Measurements from ENCODE around the gene MLLT3. TPM values are rescaled to one million over a fixed set of nuclear protein-coding genes. Genes with fewer than 3 reads are reported as not detected.
"Not testable (repeated sequence)": the region's sequence is repeated elsewhere in the genome, so short reads cannot be mapped to it uniquely, and the experiment has no call there.

MLLT3 gene
- total and polyA plus RNA-seq, 2 experiments from 2014 or later, result 7.1 to 11.9 TPM

- 52 to 53% methylated on average over 4 of the region's 4 CpGs for WGBS, 2 experiments (ENCODE audit: low coverage in 1 of 2, low lambda C conversion rate in 2 of 2, missing lambda C conversion rate in 2 of 2)
- in situ Hi-C loops (cut with MboI), result no loop called here
- TF ChIP-seq EZH2phosphoT487 (IDR thresholded peaks at IDR 0.05; ENCODE audit: insufficient read depth, low read depth) (no peak), EZH2 (IDR thresholded peaks at IDR 0.05; ENCODE audit: insufficient read depth, poor library complexity, severe bottlenecking) (no peak)
Observed at GRCh38 chr9:20591223-20591622, 31.1 kb downstream of the MLLT3 start.

DNA sequence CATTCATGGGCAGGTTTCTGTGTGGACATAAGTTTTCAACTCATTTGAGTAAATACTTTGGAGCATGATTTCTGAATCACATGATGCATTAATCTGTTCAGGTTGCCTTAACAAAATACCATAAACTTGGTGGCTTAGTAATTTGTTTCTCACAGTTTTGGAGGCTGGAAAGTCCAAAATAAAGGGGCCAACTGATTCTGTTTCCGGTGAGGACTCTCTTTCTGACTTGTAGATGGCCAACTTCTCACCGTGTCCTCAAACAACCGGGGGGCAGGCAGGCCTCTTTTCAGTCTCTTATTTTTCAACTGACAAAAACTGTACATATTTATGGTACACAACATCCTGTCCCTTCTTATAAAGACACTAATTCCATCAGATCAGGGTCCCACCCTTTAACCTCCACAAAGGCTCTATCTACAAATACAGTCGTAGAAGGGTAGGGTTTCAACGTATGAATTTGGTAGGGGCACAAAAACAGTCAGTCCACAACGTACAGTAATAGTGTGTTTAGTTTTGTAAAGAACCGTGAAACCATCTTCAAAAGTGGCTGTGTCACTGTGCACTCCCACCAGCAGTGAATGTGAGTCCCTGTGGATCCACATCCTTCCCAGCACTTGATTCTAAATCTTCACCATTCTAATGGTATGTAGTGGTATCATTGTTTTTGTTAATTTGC is 37.2 kb downstream of the MLLT3 start:
- Histone ChIP-seq H3K9me3 (ENCODE audit: low read depth) (no peaks in the 10 kb centered on the region), H3F3A (ENCODE audit: insufficient read depth) (no peaks in the 10 kb centered on the region), H2AFZ (no peak overlapping the region), H3K79me2 (ENCODE audit: insufficient read depth) (peaks cover 4% of the 10 kb centered on the region; the same call in 1 of the 2 replicates), H3K4me1 (ENCODE audit: insufficient read depth) (no peaks in the 10 kb centered on the region), H3K9me2 (ENCODE audit: insufficient read depth) (no peaks in the 10 kb centered on the region), H3K9ac (no peak overlapping the region), H3K27ac (no peak overlapping the region), H3K27me3 (replicated peaks; ENCODE audit: insufficient read depth) (no peaks in the 10 kb centered on the region), H3K4me3 (no peak overlapping the region), H3K36me3 (ENCODE audit: low read depth) (no peaks in the 10 kb centered on the region), H4K20me1 (ENCODE audit: insufficient read depth) (no peaks in the 10 kb centered on the region), H3K4me2 (ENCODE audit: unreplicated experiment) (no peak overlapping the region)
- DNase-seq, result no peak
- WGBS, 2 experiments (ENCODE audit: low coverage in 1 of 2, low lambda C conversion rate in 2 of 2, missing lambda C conversion rate in 2 of 2), result 94 to 98% methylated on average over 7 of the region's 7 CpGs
- in situ Hi-C loops (cut with MboI), result no loop called here
- no peak for TF ChIP-seq EZH2phosphoT487 (IDR thresholded peaks at IDR 0.05; ENCODE audit: insufficient read depth, low read depth)
- TF ChIP-seq EZH2 (IDR thresholded peaks at IDR 0.05; ENCODE audit: insufficient read depth, poor library complexity, severe bottlenecking), result no peak

More at GRCh38 chr9:20591223-20591622, 31.1 kb downstream of the MLLT3 start:
- Histone ChIP-seq H3K27ac (no peak overlapping the region), H2AFZ (no peak overlapping the region), H3K9me2 (ENCODE audit: insufficient read depth) (no peaks in the 10 kb centered on the region), H3K79me2 (ENCODE audit: insufficient read depth) (peaks cover 36% of the 10 kb centered on the region), H3K9me3 (ENCODE audit: low read depth) (no peaks in the 10 kb centered on the region), H3F3A (ENCODE audit: insufficient read depth) (peaks cover 16% of the 10 kb centered on the region), H3K4me1 (ENCODE audit: insufficient read depth) (peaks cover 17% of the 10 kb centered on the region), H3K27me3 (replicated peaks; ENCODE audit: insufficient read depth) (no peaks in the 10 kb centered on the region), H3K9ac (no peak overlapping the region), H4K20me1 (ENCODE audit: insufficient read depth) (no peaks in the 10 kb centered on the region), H3K4me2 (ENCODE audit: unreplicated experiment) (no peak overlapping the region), H3K36me3 (ENCODE audit: low read depth) (no peaks in the 10 kb centered on the region), H3K4me3 (no peak overlapping the region)
- peak; percentile 10 for DNase-seq

DNA sequence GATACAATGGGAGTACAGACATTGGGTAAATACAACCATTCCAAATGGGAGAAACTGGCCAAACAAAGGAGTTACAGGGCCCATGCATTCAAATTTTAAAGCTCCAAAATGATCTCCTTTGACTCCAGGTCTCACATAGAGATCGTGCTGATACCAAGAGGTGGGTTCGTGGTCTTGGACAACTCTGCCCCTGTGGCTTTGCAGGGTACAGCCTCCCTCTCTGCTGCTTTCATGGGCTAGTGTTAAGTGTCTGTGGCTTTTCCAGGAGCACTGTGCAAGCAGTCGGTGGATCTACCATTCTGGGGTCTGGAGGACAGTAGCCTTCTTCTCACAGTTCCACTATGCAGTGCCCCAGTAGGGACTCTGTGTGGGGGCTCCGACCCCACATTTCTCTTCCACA is 39.2 kb downstream of the MLLT3 start:
- H2AFZ ChIP-seq; H3K4me1 ChIP-seq (ENCODE audit: insufficient read depth); H4K20me1 ChIP-seq (ENCODE audit: insufficient read depth); H3K36me3 ChIP-seq (ENCODE audit: low read depth); H3K4me3 ChIP-seq; H3K79me2 ChIP-seq (ENCODE audit: insufficient read depth); H3K9me2 ChIP-seq (ENCODE audit: insufficient read depth); H3K9ac ChIP-seq; H3F3A ChIP-seq (ENCODE audit: insufficient read depth); H3K27me3 ChIP-seq (replicated peaks; ENCODE audit: insufficient read depth); in situ Hi-C loops (cut with MboI); H3K9me3 ChIP-seq (ENCODE audit: low read depth); H3K4me2 ChIP-seq (ENCODE audit: unreplicated experiment); H3K27ac ChIP-seq; DNase-seq: not testable (repeated sequence)
- WGBS, 2 experiments (ENCODE audit: low coverage in 1 of 2, low lambda C conversion rate in 2 of 2, missing lambda C conversion rate in 2 of 2), result 89 to 94% methylated on average over 4 of the region's 4 CpGs

DNA sequence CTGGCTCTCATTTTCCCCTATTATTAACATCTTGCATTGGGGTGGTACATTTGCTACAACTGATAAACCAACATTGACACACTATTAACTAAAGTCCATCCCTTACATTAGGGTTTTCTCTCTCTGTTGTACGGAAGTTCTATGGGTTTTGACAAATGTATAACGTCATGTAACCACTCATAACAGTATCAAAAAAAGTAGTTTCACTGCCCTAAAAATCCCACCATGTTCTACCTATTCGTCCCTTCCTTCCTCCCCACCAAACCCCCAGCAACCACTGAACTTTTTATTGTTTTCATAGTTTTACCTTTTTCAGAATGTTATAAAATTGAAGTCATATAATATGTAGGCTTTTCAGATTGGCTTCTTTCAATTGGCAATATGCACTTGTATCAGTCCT is 40.1 kb downstream of the MLLT3 start:
- Histone ChIP-seq H4K20me1 (ENCODE audit: insufficient read depth) (no peaks in the 10 kb centered on the region), H3K4me1 (ENCODE audit: insufficient read depth) (no peaks in the 10 kb centered on the region), H3K9me2 (ENCODE audit: insufficient read depth) (no peaks in the 10 kb centered on the region), H3K9ac (no peak overlapping the region), H3K9me3 (ENCODE audit: low read depth) (no peaks in the 10 kb centered on the region), H3K27ac (no peak overlapping the region), H3K4me3 (no peak overlapping the region), H2AFZ (no peak overlapping the region), H3K4me2 (ENCODE audit: unreplicated experiment) (no peak overlapping the region), H3F3A (ENCODE audit: insufficient read depth) (no peaks in the 10 kb centered on the region), H3K27me3 (replicated peaks; ENCODE audit: insufficient read depth) (no peaks in the 10 kb centered on the region), H3K79me2 (ENCODE audit: insufficient read depth) (no peaks in the 10 kb centered on the region), H3K36me3 (ENCODE audit: low read depth) (no peaks in the 10 kb centered on the region)
- no peak for DNase-seq
- WGBS, 2 experiments (ENCODE audit: low coverage in 1 of 2, low lambda C conversion rate in 2 of 2, missing lambda C conversion rate in 2 of 2), result 81 to 82% methylated on average over 3 of the region's 3 CpGs
- no peak for TF ChIP-seq EZH2 (IDR thresholded peaks at IDR 0.05; ENCODE audit: insufficient read depth, poor library complexity, severe bottlenecking)
- TF ChIP-seq EZH2phosphoT487 (IDR thresholded peaks at IDR 0.05; ENCODE audit: insufficient read depth, low read depth), result no peak
- in situ Hi-C loops (cut with MboI), result no loop called here

DNA sequence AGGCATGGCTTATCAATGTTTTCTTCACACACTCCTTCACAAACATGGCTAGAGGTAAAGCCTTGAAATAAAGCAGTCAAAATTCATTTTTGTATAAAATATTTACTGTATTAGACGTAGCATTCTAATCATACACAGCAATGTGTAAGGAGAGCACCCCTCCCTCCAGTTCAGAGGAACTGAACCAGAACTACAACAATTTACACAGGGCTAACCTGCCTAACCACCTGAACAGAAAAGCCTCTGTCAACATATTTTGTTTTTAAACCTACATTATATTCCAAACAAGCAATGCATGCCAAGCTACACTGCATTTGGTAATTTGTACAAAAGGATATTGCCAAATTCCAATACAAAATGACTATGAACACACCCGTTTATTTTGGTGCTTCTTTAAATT is 41.6 kb downstream of the MLLT3 start:
- H3K79me2 ChIP-seq (ENCODE audit: insufficient read depth), result no peaks in the 10 kb centered on the region

More for the DNA sequence above, 41.6 kb downstream of the MLLT3 start:
- TF ChIP-seq EZH2phosphoT487 (IDR thresholded peaks at IDR 0.05; ENCODE audit: insufficient read depth, low read depth), result no peak
- no peak for TF ChIP-seq EZH2 (IDR thresholded peaks at IDR 0.05; ENCODE audit: insufficient read depth, poor library complexity, severe bottlenecking)
- Histone ChIP-seq H2AFZ (no peak overlapping the region), H3K9me2 (ENCODE audit: insufficient read depth) (no peaks in the 10 kb centered on the region), H3F3A (ENCODE audit: insufficient read depth) (no peaks in the 10 kb centered on the region), H3K27ac (no peak overlapping the region), H4K20me1 (ENCODE audit: insufficient read depth) (no peaks in the 10 kb centered on the region), H3K4me3 (no peak overlapping the region), H3K36me3 (ENCODE audit: low read depth) (no peaks in the 10 kb centered on the region), H3K9me3 (ENCODE audit: low read depth) (no peaks in the 10 kb centered on the region), H3K9ac (no peak overlapping the region), H3K4me1 (ENCODE audit: insufficient read depth) (no peaks in the 10 kb centered on the region), H3K27me3 (replicated peaks; ENCODE audit: insufficient read depth) (no peaks in the 10 kb centered on the region), H3K4me2 (ENCODE audit: unreplicated experiment) (no peak overlapping the region)
- WGBS, 2 experiments (ENCODE audit: low coverage in 1 of 2, low lambda C conversion rate in 2 of 2, missing lambda C conversion rate in 2 of 2), result 66 to 72% methylated on average over 2 of the region's 2 CpGs
- DNase-seq, result no peak
- in situ Hi-C loops (cut with MboI), result no loop called here

All from GM23248 (cell line).